Superior temporal gyrus (tissue), 1 donor: Measurements from ENCODE around the gene CALU.

ENCODE experiments used
- DNase-seq: peaks from one replicate; pipeline ENCODE4 v3.0.0-alpha.2; 2016; ENCODE audit errors: extremely low spot score

CALU gene

GRCh38 chr7:128785738-128786137 lies 46.6 kb downstream of the CALU start:
- no peak for DNase-seq

GRCh38 chr7:128788446-128789412 lies 49.6 kb downstream of the CALU start:
- no peak for DNase-seq

- no peak for DNase-seq
Observed at GRCh38 chr7:128790315-128791041, 51.3 kb downstream of the CALU start.

- peak; percentile 40 for DNase-seq
Observed at GRCh38 chr7:128791121-128791971, 52.2 kb downstream of the CALU start, which contains the start of gene CCDC136. Gene CCDC136, plus strand, starts transcription at chr7:128791968. Its CDS starts 444 bp downstream, at chr7:128792412.

GRCh38 chr7:128791972-128792327 lies 52.8 kb downstream of the CALU start:
- DNase-seq = no peak

- peak; percentile 34 for DNase-seq
Observed at GRCh38 chr7:128792471-128793180, 53.5 kb downstream of the CALU start.

- DNase-seq = no peak
Observed at GRCh38 chr7:128793181-128793547, 54.0 kb downstream of the CALU start.

- DNase-seq = no peak
Observed at GRCh38 chr7:128794020-128794419, 54.9 kb downstream of the CALU start.

GRCh38 chr7:128794436-128794835 lies 55.3 kb downstream of the CALU start:
- DNase-seq = no peak

GRCh38 chr7:128795129-128795528 lies 56.0 kb downstream of the CALU start:
- no peak for DNase-seq

- DNase-seq = no peak
Observed at GRCh38 chr7:128796327-128796726, 57.2 kb downstream of the CALU start.

GRCh38 chr7:128799451-128799850 lies 60.3 kb downstream of the CALU start:
- no peak for DNase-seq

GRCh38 chr7:128800567-128800966 lies 61.4 kb downstream of the CALU start:
- DNase-seq = no peak

GRCh38 chr7:128801003-128801402 lies 61.8 kb downstream of the CALU start:
- no peak for DNase-seq

GRCh38 chr7:128801667-128802418 lies 62.7 kb downstream of the CALU start:
- no peak for DNase-seq

- no peak for DNase-seq
Observed at GRCh38 chr7:128804484-128804883, 65.3 kb downstream of the CALU start.

GRCh38 chr7:128805225-128805624 lies 66.1 kb downstream of the CALU start:
- DNase-seq = peak; percentile 37

GRCh38 chr7:128807191-128807590 lies 68.0 kb downstream of the CALU start:
- DNase-seq = no peak

GRCh38 chr7:128809363-128809762 lies 70.2 kb downstream of the CALU start:
- no peak for DNase-seq

GRCh38 chr7:128810473-128810872 lies 71.3 kb downstream of the CALU start:
- DNase-seq = no peak

- DNase-seq = no peak
Observed at GRCh38 chr7:128810997-128811396, 71.8 kb downstream of the CALU start.
